Activated naive CD4-positive, alpha-beta T cell treated with anti-CD3 and anti-CD28 coated beads, Interleukin-2, amount 50 U/mL, for 16 hours (primary cell): ENCODE results near the gene NRCAM.
"Not testable (repeated sequence)": the region's sequence is repeated elsewhere in the genome, so short reads cannot be mapped to it uniquely, and the experiment has no call there.

Experiments
- DNase-seq: peaks from one replicate; pipeline ENCODE4 v3.0.0-alpha.2; 2020

Gene NRCAM

GRCh38 chr7:108455998-108456677 lies at the start of gene NRCAM:
Gene NRCAM, minus strand, starts transcription at chr7:108456436. Its CDS starts 216,372 bp downstream, at chr7:108240064.
- DNase-seq = peak; percentile 42

GRCh38 chr7:108504576-108504975 lies 48.3 kb upstream of the NRCAM start:
- not testable (repeated sequence) for DNase-seq

- DNase-seq = no peak
Measured at GRCh38 chr7:108503112-108504026, 47.1 kb upstream of the NRCAM start.

- no peak for DNase-seq
Measured at GRCh38 chr7:108499566-108499965, 43.3 kb upstream of the NRCAM start.

GRCh38 chr7:108498481-108498880 lies 42.2 kb upstream of the NRCAM start:
- no peak for DNase-seq

- peak; percentile 32 for DNase-seq
Measured at GRCh38 chr7:108497082-108497725, 41.0 kb upstream of the NRCAM start.

- DNase-seq = no peak
Measured at GRCh38 chr7:108492742-108493141, 36.5 kb upstream of the NRCAM start.

- DNase-seq = no peak
Measured at GRCh38 chr7:108488768-108489538, 32.7 kb upstream of the NRCAM start.

- no peak for DNase-seq
Measured at GRCh38 chr7:108487646-108488045, 31.4 kb upstream of the NRCAM start.

GRCh38 chr7:108486291-108486966 lies 30.2 kb upstream of the NRCAM start:
- no peak for DNase-seq

- DNase-seq = no peak
Measured at GRCh38 chr7:108484137-108484536, 27.9 kb upstream of the NRCAM start.

- DNase-seq = no peak
Measured at GRCh38 chr7:108480311-108480710, 24.1 kb upstream of the NRCAM start.

- no peak for DNase-seq
Measured at GRCh38 chr7:108479751-108480150, 23.5 kb upstream of the NRCAM start.

GRCh38 chr7:108479118-108479517 lies 22.9 kb upstream of the NRCAM start:
- DNase-seq = no peak

- DNase-seq = no peak
Measured at GRCh38 chr7:108468246-108468645, 12.0 kb upstream of the NRCAM start.

GRCh38 chr7:108467391-108467790 lies 11.2 kb upstream of the NRCAM start:
- DNase-seq = no peak

GRCh38 chr7:108466322-108466721 lies 10.1 kb upstream of the NRCAM start:
- not testable (repeated sequence) for DNase-seq

GRCh38 chr7:108464743-108465142 lies 8.5 kb upstream of the NRCAM start:
- no peak for DNase-seq

GRCh38 chr7:108463613-108464012 lies 7.4 kb upstream of the NRCAM start:
- no peak for DNase-seq

- DNase-seq = no peak
Measured at GRCh38 chr7:108461840-108462239, 5.6 kb upstream of the NRCAM start.

GRCh38 chr7:108460964-108461363 lies 4.7 kb upstream of the NRCAM start:
- no peak for DNase-seq

GRCh38 chr7:108459922-108460551 lies 3.8 kb upstream of the NRCAM start:
- DNase-seq = no peak
